HG02938 (cell line): ENCODE measurements around the gene SLC12A3.
"Not testable (repeated sequence)": the region's sequence is repeated elsewhere in the genome, so short reads cannot be mapped to it uniquely, and the experiment has no call there.

Experiments
- ATAC-seq: cut with Tn5 transposase; IDR thresholded peaks from one replicate; pipeline ENCODE4 v1.9.1; 2021; ENCODE audit warnings: mild to moderate bottlenecking, moderate library complexity; ENCODE audit not compliant: unreplicated experiment

Gene SLC12A3

GRCh38 chr16:56868766-56869165 lies 3.8 kb downstream of the SLC12A3 start:
- ATAC-seq = not testable (repeated sequence)

GRCh38 chr16:56869513-56870275 lies 4.7 kb downstream of the SLC12A3 start:
- ATAC-seq = no peak

- no peak for ATAC-seq
These were observed 5.4 kb downstream of the SLC12A3 start for GRCh38 chr16:56870276-56870888.

GRCh38 chr16:56871172-56871593 lies 6.2 kb downstream of the SLC12A3 start:
- ATAC-seq = no peak

- ATAC-seq = no peak
These were observed 7.9 kb downstream of the SLC12A3 start for GRCh38 chr16:56872863-56873391.

- no peak for ATAC-seq
These were observed 9.8 kb downstream of the SLC12A3 start for GRCh38 chr16:56874800-56875199.

GRCh38 chr16:56876048-56876447 lies 11.0 kb downstream of the SLC12A3 start:
- ATAC-seq = no peak

- no peak for ATAC-seq
These were observed 12.6 kb downstream of the SLC12A3 start for GRCh38 chr16:56877486-56878182.

- no peak for ATAC-seq
These were observed 13.4 kb downstream of the SLC12A3 start for GRCh38 chr16:56878282-56878854.

GRCh38 chr16:56879276-56879675 lies 14.3 kb downstream of the SLC12A3 start:
- ATAC-seq = no peak

- no peak for ATAC-seq
These were observed 15.2 kb downstream of the SLC12A3 start for GRCh38 chr16:56880176-56880575.

GRCh38 chr16:56880685-56881084 lies 15.7 kb downstream of the SLC12A3 start:
- ATAC-seq = no peak

GRCh38 chr16:56882077-56882800 lies 17.2 kb downstream of the SLC12A3 start:
- ATAC-seq = no peak

- no peak for ATAC-seq
These were observed 18.6 kb downstream of the SLC12A3 start for GRCh38 chr16:56883586-56883985.

GRCh38 chr16:56884026-56884582 lies 19.1 kb downstream of the SLC12A3 start:
- no peak for ATAC-seq

- not testable (repeated sequence) for ATAC-seq
These were observed 19.9 kb downstream of the SLC12A3 start for GRCh38 chr16:56884929-56885328.

GRCh38 chr16:56885446-56886162 lies 20.6 kb downstream of the SLC12A3 start:
- no peak for ATAC-seq

GRCh38 chr16:56886296-56886695 lies 21.3 kb downstream of the SLC12A3 start:
- no peak for ATAC-seq

- no peak for ATAC-seq
These were observed 21.8 kb downstream of the SLC12A3 start for GRCh38 chr16:56886826-56887225.

GRCh38 chr16:56888806-56889205 lies 23.8 kb downstream of the SLC12A3 start:
- peak; percentile 64 for ATAC-seq
